DOHH2 (cell line): Measurements from ENCODE around the gene FRMD3.

Experiments used
- CTCF ChIP-seq: fragments of 200-600 bp; sonication (generic); IDR thresholded peaks from one replicate; pipeline ENCODE4 v1.5.1; 2014; ENCODE audit warnings: antibody characterized with exemption, mild to moderate bottlenecking, low read depth, low read length; ENCODE audit not compliant: poor library complexity, severe bottlenecking
- EZH2phosphoT487 ChIP-seq: fragments of 200-600 bp; sonication (generic); IDR thresholded peaks from 2 replicates; pipeline ENCODE4 v1.6.1; 2017; ENCODE audit warnings: borderline replicate concordance, mild to moderate bottlenecking, antibody characterized with exemption, low read length, moderate library complexity, mixed read lengths

GRCh38 chr9:83245979-83246659 lies 292.1 kb downstream of the FRMD3 start:
- TF ChIP-seq CTCF (no peak), EZH2phosphoT487 (no peak)
